Activated CD4-positive, alpha-beta T cell treated with anti-CD3 and anti-CD28 coated beads for 1 hour (primary cell): ENCODE data around the gene INKA2.
A peak's percentile ranks its signal among the peaks of the same experiment; 100 is the strongest.

Experiments
- DNase-seq: peaks from one replicate; pipeline ENCODE4 v3.0.0-alpha.2; 2020

The INKA2 gene

DNA sequence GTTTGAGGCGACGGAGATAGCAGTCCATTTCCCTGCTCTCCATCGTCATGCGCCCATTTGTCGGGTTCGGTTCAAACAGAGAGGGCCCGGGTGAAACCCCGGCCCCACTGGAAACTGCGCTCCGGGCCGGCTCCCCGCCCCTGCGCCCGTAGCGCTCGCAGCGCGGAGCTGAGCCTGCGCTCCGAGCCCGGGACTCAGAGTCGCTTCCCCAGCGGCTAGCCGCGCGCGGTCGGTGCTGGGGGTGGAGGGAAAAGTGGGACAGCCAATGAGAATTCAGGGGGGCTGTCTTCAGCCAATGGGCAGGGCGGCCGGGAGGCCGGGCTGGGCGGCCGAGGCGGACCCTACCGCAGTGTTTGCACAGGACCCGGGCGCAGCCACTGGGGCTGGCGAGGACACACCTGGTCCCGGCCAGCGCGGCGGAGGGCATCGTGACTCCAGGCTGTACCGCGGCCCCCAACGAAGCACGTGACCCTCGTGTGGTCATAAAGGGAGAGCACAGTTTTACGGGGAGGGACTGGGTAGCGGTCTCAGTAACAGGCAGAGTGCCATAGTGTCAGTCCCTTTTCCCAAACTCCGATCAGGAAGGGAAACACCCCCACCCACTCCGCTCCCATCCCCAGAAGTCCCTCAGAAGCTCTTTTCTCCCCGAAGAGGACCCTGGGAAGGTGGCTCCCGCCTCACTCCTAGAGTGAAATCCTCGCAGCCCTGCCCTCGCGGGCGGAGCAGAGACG lies at the start of gene INKA2:
Gene INKA2 (minus strand): TSS at position 202 of the 731 bp plus-strand sequence. CDS start 153 bp downstream, at position 49.
- peak; percentile 43 for DNase-seq

DNA sequence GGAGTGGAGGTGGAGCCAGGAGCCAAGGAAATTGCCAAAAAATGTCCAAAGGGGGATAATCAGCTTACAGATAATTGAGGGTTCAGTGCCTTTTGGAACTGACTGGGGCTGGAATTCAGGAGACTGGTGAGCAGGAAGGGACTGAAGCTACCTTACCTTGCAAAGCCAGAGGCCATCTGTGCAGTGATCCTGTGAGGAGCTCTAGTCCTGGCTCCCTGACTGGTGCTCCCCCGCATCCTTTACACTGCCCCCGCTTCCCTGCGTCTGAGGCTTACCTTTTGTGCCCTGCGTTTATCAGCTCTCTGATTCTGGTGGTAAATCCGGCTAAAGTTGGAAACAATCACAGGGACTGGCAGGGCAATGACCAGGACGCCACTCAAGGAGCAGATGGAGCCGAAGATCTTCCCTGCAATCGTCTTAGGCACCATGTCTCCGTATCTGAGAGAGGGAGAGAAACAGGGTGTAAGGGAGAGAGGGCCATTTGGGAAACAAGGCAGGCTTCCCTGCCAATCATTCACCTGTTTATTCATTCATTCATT lies 47.5 kb upstream of the INKA2 start:
- DNase-seq: no peak

DNA sequence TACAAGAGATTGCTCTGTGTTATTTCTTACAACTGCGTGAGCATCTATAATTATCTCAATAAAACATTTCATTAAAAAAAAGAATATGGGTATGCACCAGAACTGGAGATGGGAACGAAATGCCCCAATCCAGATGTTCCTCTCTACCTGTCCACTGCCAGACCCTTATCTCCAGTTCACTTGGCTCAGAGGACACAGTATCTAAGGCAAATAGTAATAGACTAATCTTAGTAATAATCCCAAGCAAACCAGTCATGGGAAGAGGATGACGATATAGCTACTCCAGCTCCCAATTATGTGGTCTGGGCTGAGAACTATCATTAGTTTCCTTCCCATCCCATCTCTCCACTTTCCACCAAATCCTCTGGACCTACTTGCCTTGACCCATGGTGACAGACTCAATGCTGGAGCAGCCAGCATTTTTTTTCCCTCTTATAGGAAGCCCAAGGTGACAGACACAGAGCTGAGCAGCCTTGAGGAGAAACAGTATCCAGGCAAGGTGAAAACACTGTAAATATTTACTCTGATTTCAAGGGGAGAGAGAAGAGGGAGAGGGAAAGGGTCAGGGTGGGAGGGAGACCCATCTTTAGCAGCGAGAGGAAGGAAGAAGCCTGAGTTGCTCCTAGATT lies 45.2 kb upstream of the INKA2 start:
- DNase-seq: no peak

DNA sequence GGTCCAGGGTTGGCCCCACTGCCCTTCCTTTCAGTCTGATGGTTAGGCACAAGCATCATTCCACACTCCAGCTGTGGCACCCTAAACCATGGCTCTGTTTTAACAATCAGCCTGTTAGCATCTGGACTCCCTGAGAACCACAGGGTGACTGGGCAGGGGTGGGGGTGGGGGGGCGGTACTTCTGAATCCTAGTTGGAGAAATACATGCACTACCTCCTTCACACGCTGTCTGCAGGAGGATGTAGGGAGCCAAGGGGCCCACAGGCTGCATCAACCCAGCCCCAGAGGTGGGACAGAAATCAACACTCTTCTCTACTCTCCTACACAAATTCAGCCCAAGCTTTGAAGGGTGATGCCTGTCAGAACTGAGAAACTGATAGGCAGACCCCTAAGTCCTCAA lies 40.4 kb upstream of the INKA2 start:
- DNase-seq: no peak

DNA sequence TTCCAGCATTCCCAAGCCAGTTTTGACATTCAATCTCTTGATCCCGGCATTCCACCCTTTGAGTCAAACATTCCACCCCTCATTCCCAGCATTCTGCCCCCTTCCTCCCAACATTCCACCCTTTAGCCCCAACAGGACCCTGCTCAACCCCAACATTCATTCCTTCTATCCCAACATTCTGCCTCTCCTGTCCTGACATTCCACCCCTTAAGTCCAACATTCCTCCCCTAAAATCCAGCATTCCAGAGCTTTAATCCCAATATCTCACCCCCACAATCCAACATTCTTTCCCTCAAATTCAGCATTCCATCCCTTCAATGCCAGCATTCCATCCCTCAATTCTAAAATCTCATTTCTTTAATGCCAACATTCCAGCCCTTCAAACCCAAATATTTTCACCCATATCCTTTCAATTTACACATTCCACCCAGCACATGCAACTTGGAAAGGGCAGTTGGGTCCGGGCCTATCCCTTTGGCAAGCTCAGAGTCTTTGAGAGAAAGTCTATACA lies 39.4 kb upstream of the INKA2 start:
- DNase-seq: no peak

DNA sequence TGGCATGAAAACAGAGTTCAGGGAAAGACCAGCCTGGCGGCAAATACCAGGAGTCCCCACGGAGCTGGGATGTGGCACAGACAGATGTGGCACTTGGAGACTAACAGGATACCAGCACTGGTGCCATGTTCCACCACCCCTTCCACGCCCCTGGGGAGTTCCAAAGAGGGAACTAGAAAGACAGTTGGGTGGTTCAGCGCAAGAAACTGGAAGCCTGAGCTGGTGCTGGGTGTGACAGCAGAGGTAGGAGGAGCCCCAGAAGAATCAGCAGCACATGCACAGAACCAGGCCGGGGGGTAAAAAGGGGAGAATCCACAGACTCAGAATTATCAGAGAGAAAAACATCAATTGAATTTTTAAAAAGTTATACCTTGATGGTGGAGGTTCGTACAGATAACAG lies 38.9 kb upstream of the INKA2 start:
- no peak for DNase-seq

DNA sequence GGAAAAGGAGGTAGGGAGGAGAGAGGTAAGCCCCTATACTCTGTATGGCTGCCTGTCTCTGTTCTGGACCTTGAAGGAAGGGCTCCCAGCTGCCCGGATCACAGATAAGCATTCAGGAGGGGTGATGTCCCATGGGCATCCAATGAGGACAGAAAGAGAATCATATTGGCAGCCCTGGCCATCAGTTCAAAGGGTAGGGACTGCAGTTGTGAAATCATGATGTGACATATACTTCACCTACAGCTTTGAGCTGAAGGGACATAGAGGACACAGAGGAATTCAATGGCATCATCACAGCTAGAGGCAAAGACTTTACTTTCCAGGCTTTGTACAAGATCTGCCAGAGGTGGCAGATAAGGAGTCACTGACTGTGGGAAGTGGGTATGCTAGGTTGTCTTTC lies 38.1 kb upstream of the INKA2 start:
- DNase-seq: no peak

DNA sequence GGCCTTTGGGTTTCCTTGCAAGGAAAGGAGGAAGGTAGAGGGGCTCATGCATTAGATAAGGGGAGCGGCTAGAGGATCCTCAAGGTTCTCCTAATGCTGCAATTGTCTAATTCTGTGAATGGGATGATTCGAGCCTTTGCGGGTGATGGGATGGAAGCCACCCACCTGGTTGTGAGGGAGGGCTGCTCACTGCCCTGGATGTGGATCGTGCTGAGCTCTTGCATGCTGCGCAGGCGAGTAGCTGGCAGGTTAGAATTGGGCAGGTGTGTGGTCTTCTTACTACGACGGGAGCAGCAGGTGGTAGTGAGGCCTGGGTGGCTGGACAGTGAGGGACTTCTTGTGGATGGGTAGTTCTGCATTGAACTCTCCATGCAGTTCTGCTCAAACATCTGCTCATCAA lies 37.7 kb upstream of the INKA2 start:
- DNase-seq: no peak

DNA sequence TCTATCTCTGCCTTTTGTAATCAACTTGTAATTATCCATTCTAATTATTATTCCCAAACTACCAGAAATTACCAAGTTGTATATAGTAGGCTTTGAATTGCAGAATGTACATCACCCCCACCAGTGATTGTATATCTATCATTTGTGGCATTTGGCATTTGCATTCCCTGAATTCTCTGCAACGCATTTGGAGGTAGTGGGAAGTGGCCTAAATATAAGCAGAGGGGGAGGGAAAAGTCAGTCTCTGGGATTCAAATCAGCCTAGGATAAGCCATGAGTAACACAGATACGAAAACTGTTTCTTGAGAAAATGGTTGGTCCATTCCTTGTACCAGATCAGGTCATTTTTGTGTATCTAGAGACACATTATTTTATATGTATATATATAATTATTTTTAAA lies 37.2 kb upstream of the INKA2 start:
- DNase-seq: no peak

DNA sequence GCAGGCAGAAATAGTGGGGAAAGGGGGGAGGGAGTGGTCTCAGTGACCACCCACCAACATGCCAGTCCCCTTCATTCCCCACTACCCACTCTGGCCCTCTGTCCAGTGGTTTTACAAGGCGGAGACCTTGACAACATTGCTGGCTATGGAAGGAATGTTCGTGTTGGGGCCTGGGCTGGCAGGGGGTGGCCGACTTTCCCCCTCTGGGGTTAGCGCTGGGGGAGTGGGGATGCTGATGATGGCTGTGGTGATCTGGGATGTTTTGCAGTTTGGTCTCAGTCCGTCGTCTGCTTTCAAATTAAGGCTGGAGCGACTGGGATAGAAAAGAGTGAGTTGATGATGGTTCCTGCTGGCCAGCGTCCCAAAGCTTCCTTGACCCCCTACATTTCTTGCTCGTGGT lies 36.8 kb upstream of the INKA2 start:
- no peak for DNase-seq

DNA sequence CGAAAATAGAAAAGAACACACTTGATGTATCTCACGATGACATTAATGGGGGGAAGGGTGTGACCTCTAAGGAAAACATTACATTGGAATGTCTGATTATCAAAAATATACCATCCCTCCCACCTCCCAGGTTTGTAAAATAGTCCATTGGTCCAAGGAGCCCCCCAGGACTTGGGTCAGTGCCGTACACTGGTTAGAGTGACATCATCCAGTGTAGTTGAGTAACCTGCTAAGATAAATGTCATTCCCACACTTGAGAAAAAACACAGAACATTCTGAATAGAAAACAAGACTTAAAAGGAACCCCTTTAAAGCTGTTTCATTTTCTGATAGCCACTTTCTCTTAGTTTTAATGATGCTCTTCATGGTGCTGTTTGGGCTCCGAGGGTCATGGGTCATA lies 31.7 kb upstream of the INKA2 start:
- no peak for DNase-seq

DNA sequence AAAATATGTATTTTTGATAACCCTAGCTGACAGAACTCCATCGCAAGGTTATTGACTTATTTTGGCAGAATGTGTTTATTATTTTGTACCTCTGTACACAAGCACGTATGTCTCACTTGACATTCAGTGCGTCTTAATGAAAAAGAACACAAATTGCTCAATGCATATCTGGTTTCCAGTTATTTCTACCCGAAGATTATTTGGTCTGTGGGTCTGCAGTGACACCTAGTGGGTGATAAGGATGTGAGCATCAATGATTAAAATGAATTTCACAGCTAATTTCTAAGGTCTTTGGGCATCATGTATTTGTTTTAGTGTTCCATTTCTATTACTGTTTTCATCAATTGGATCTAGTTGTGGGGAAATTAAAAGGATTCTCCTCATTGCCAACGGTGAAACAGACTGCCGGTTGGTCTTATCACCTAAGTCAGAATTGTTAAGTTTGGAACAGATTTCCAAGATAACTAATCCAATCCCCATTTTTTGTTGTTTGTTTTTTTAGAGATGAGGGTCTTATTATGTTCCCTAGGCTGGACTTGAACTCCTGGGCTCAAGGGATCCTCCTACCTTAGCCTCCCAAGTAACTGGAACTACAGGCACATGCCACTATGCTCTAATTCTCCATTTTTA lies 30.4 kb upstream of the INKA2 start:
- DNase-seq: no peak

DNA sequence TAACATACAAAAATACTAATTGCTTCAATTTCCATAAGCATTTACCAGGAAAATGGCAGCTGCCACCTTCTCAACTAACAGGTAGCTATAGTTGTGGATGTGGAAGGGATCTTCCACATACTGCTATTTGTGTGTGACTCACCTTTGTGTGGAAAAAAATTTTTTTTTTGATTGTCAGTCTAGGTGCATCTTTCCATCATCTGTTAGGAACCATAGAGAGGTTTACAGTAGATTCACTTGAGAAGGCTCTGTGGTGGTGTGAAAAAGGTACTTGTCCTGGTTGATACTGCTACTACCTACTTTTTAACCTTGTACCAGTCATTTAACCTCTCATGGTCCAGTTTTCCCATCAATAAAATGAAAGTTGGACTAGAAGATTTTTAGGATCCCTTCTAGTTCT lies 29.4 kb upstream of the INKA2 start:
- no peak for DNase-seq

DNA sequence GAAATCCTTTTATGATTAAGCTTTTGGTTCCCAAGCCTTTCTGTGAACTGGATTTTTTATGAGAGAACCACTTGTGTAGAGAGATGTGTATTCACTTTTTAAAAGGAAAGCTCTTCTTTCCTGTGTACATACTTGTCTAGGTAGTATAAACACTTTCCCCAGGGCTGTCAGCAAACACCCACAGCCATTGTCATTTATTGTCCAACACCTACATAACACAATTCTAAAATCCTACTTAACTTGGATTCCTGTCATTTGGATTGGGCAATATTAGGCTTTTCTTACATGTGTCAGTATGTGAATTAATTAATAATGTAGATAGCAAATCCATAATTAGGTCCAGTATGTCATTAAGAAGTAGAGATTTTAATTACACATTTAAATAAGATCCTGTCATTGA lies 28.8 kb upstream of the INKA2 start:
- DNase-seq: no peak

DNA sequence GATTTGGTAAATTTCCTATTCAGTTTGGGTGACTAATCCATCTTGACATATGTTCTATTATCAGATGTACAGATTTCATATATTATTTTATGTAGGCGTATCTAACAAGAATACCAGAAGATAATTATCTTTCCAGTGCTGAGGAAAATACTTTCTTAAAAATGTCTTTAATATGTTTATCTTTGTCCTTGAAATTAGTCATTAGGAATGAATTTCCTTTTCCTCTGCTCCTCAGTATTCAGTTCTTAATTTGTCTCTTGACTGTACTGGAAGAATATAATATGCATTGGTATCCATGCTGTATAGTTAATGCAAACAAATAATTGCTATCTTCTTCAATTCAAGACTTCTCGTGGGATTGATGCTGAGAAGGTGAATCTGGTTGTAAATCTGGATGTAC lies 23.1 kb upstream of the INKA2 start:
- DNase-seq: no peak

DNA sequence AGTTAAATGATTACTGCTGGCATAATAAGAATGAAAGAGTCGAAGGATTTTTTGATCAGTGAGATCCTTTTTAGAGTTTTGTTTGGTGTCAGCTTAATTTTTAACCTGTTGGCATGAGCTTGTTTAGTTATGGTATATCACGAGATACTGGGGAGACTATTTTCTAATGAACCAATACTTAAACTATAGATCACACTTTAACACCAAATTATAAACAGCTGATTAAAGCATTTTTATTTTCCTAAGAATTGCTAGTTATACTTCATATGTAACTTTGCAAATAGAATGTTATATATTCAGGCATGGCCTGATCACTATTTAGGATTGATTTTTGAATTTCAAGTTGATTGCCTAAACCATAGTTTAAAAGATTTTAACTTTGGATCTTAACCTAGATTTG lies 22.5 kb upstream of the INKA2 start:
- DNase-seq: no peak

DNA sequence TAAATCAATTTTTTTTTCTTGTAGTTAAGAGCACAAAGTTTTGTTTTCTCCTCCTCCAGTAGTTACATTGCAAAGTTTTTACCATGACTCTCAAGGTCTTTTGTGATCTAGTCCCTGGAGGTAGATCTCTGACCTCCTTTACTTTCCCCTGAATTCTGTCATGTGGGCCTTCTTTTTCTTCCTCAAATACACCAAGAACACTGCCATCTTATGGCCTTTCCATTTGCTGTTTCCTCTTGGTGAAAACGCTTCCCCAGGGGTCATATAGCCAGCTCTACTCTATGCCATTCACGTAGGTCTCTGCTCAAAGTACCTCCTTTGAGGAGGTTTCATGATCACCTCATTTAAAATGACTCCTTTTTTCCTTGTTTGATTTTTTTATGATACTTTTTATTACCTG lies 19.2 kb upstream of the INKA2 start:
- no peak for DNase-seq

DNA sequence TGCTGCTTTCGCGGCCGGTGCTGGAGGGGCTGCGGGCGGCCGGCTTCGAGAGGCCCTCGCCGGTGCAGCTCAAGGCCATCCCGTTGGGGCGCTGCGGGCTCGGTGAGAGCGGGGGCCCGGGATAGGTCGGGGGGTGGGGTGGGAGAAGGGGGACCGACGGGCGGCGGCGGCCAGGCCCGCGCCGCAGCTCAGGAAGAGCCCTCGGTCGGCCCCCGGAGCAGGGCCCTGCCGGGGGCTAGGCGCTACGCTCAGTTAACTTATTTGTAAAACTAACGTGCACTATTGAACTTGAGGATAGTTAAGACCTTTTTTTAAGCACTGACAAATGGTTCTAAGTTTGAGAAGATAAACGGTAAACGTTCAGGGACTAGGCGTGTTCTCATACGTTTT lies 16.9 kb upstream of the INKA2 start:
- DNase-seq: no peak

DNA sequence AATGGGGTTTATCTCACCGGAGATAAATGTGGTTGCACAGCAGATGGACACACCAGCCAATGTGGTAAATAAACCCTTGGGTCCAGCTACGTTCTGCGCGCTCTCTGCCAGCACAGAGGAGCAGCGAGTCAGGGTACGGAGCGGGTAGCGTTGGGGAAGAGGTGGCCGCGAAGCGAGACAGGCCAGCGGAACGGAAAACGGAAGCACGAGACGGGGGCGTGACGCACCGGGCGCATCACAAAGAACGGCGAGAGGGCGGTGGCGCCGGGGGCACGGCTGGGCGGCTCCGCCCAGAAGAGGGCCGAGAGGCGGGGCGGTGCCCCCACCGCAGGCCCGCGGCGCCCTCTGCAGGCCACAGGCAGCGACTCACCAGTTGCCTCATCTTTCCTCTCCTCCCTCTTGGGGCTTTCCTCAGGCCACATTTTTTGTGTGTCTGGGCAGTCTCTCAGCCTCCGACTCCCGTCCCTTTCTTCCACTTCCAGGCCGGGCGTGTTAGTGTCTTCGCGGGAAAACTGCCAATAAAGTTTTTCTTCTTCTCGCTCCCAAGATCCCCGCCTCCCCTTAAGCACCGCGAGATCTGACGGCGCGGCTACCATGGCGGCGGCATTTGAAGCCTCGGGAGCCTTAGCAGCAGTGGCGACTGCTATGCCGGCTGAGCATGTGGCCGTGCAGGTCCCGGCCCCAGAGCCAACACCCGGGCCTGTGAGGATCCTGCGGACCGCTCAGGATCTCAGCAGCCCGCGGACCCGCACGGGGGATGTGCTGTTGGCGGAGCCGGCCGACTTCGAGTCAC lies 16.3 kb upstream of the INKA2 start, which contains the start of gene DDX20:
Gene DDX20 (plus strand): TSS at position 571 of the 793 bp plus-strand sequence. CDS start 24 bp downstream, at position 595.
- peak; percentile 92 for DNase-seq

DNA sequence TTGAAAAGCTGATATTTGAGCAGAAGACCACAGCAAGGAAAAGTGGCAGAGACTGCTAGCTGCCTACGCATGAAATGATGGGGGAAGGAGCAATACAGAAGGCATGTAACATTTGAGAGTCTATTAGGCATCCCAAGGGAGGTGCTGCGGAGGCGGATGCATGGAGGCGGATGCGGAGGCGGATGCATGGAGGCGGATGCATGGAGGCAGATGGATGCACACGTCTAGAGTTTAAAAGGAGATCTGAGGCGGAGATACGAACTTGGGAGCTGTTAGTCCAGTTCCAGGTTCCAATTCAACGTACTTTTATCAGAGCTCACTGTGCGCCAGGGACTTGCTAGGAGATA lies 15.8 kb upstream of the INKA2 start:
- no peak for DNase-seq

DNA sequence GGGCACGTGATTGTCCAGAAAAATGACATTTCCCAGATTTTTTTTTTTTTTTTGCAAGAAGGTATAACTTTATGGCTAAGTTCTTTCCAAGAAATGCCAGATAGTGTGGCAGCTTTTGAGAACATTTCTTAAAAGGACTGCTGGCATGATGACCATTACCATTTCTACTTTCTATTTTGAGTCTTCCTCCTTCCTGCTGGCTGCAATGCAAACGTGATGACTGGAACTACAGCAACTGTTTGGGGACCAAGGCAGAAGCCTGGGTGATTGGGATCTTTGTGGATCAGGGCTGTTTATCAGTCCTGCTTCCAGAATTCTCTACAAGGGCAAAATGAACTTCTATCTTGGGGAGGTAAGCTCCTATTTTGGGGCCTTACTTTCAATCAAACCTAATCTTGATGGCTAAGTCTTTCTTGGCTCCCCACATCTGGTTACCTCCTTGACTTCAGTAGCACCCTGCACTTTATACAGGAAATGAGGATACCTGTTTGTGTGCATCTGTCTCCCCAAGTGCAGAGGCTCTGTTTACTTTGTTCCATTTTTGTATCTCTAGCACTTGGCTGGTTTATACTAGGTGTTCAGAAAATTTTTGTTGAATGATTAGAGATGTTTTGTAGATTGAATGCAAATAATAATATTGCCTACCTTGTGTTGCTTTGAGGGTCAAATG lies 12.8 kb upstream of the INKA2 start:
- no peak for DNase-seq

DNA sequence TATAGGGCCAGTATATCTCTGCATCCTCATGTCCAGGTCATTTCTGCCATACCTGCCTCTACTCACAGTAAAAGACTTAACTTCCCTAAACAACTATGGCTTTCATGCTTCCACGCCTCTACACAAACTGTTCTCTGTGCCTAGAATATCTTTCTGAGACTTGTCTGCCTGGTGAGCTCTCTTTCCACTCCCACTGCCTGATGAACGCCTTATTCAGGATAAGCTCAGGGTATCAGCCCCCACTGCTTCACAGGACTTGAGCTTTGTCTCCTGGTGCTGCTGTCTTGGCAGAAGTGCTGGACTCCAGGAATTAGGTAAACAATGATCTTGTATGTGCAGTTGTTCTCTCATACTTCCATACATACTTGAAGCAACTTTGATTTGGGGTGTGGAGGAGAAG lies 11.7 kb upstream of the INKA2 start:
- no peak for DNase-seq

DNA sequence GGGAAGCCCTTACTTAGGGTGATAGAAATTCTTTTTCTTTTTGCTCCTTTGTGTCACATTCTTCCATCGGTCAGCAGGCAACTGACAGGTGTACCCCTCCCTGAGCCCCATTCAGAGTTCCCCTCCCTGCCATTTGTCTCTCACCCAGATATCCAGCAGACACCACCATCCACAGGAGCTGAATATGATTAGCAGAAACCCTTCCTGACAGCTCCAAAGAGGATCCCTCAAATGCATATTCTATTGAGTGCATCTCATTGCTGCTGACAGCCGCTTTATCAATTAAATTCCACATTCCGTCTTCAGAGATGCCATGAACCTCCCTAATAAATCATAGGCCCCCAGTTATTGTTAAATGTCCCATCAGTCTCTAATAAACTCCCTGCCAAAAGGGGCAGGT lies 10.4 kb upstream of the INKA2 start:
- DNase-seq: no peak
